Gastroesophageal sphincter (tissue), 3 donors: Measurements from ENCODE around the gene CHN1.

Experiments
- POLR2A ChIP-seq, 2 donors: fragments of 450-650 bp; IDR thresholded peaks; one replicate each; pipeline ENCODE4 v1.6.1; 2017; ENCODE audit warnings: antibody characterized with exemption in 2 of 2, mild to moderate bottlenecking in 2 of 2, moderate library complexity in 1 of 2
- POLR2AphosphoS5 ChIP-seq: sonication (generic); formaldehyde crosslinking; IDR thresholded peaks from one replicate; pipeline ENCODE4 v1.6.1; 2017; ENCODE audit warnings: antibody characterized with exemption
- TF ChIP-seq, protein P1 (sequence below), 4 experiments: fragments of 200-600 bp in 2 of 4; fragments of 450-650 bp in 2 of 4; sonication (generic) in 1 of 4; IDR thresholded peaks; one replicate each; pipeline ENCODE4 v1.5.1; 2017 to 2019; ENCODE audit warnings: antibody characterized with exemption in 4 of 4, mild to moderate bottlenecking in 2 of 4, moderate library complexity in 2 of 4

DNA sequence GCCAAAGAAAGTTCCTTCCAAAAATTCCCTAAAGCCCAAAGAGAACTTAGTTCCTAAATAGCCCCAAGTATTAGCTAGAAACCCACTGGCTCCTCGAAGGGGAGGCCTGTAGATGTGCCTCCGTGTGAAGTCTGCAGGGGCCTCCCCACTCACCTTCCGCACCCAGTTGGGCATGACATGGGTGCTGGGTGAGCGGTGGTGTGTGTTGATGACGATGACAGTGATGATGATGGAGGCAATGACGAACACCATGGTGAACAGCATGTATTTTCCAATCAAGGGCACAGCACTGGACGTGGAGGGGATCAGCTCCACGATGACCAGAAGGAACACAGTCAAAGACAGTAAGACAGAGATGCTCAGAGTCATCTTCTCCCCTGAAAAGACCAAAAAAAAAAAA, 255.4 kb downstream of the CHN1 start:
- TF ChIP-seq, protein P1, sequence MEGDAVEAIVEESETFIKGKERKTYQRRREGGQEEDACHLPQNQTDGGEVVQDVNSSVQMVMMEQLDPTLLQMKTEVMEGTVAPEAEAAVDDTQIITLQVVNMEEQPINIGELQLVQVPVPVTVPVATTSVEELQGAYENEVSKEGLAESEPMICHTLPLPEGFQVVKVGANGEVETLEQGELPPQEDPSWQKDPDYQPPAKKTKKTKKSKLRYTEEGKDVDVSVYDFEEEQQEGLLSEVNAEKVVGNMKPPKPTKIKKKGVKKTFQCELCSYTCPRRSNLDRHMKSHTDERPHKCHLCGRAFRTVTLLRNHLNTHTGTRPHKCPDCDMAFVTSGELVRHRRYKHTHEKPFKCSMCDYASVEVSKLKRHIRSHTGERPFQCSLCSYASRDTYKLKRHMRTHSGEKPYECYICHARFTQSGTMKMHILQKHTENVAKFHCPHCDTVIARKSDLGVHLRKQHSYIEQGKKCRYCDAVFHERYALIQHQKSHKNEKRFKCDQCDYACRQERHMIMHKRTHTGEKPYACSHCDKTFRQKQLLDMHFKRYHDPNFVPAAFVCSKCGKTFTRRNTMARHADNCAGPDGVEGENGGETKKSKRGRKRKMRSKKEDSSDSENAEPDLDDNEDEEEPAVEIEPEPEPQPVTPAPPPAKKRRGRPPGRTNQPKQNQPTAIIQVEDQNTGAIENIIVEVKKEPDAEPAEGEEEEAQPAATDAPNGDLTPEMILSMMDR (IDR thresholded peaks at IDR 0.05): no peak
- TF ChIP-seq POLR2A (IDR thresholded peaks at IDR 0.05) (no peak), POLR2AphosphoS5 (no peak)
